Transverse colon (tissue), 4 donors: ENCODE measurements around the gene CES2.

Source experiments
- POLR2AphosphoS5 ChIP-seq, 3 donors: sonication (generic); formaldehyde crosslinking; IDR thresholded peaks; one replicate each; pipeline ENCODE4 v1.6.1; 2016; ENCODE audit warnings: antibody characterized with exemption in 3 of 3
- TF ChIP-seq, protein P1 (sequence below), 5 experiments: fragments of 200-600 bp in 3 of 5; fragments of 450-650 bp in 2 of 5; sonication (generic) in 3 of 5; IDR thresholded peaks; 1 replicate in 2 of 5; 2 replicates in 3 of 5; pipeline ENCODE4 v1.5.1; 2016 to 2017; ENCODE audit warnings: antibody characterized with exemption in 5 of 5, inconsistent platforms in 3 of 5, mild to moderate bottlenecking in 2 of 5, moderate library complexity in 1 of 5

DNA sequence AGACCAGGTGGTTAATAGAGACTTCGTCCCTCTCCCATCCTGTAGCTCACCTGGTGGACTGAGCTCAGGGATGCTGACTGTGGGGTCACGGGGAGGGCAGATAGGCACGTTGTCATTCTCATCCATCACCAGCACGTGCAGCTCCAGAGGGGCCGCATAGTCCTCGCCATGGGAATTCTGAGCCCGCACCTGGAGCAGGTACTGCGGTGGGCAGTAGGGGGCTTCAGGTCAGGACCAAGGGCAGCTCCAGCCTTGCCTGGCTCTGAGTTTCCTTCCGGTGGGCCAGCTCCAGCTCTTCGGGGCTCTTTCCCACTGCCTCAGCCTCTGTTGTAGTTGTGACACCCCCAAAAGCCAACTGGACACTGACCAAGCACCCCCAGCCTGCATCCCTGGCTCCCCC lies 22.2 kb upstream of the CES2 start:
- TF ChIP-seq, protein P1, sequence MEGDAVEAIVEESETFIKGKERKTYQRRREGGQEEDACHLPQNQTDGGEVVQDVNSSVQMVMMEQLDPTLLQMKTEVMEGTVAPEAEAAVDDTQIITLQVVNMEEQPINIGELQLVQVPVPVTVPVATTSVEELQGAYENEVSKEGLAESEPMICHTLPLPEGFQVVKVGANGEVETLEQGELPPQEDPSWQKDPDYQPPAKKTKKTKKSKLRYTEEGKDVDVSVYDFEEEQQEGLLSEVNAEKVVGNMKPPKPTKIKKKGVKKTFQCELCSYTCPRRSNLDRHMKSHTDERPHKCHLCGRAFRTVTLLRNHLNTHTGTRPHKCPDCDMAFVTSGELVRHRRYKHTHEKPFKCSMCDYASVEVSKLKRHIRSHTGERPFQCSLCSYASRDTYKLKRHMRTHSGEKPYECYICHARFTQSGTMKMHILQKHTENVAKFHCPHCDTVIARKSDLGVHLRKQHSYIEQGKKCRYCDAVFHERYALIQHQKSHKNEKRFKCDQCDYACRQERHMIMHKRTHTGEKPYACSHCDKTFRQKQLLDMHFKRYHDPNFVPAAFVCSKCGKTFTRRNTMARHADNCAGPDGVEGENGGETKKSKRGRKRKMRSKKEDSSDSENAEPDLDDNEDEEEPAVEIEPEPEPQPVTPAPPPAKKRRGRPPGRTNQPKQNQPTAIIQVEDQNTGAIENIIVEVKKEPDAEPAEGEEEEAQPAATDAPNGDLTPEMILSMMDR (IDR thresholded peaks at IDR 0.05), result no peak
- TF ChIP-seq POLR2AphosphoS5 (IDR thresholded peaks at IDR 0.05), result no peak
